HG02870 (cell line): Measurements from ENCODE around the gene CRYAA.
"Not testable (repeated sequence)": the region's sequence is repeated elsewhere in the genome, so short reads cannot be mapped to it uniquely, and the experiment has no call there.

Experiments
- ATAC-seq: cut with Tn5 transposase; IDR thresholded peaks from one replicate; pipeline ENCODE4 v1.9.1; 2021; ENCODE audit warnings: mild to moderate bottlenecking, moderate library complexity; ENCODE audit not compliant: unreplicated experiment

Gene CRYAA

DNA sequence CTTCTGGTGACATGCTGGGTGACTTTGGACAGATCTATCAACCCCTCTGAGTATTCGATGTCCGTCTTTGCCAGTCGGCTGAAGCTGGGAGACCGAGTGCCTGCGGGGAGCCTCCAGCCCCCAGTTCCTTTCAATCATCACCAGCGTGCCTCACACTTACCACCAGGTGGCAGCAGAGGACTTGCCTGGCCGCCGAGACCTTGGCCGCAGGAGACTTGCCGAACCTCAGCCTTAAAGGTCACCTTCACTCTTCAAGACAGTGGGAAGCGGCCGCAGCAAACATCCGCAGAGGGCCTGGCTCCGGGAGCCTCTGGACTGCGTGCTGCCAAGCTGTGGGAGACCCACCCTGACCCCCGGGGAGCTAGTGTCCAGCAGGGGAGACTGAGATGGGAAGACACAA is 7.8 kb downstream of the CRYAA start:
- not testable (repeated sequence) for ATAC-seq

DNA sequence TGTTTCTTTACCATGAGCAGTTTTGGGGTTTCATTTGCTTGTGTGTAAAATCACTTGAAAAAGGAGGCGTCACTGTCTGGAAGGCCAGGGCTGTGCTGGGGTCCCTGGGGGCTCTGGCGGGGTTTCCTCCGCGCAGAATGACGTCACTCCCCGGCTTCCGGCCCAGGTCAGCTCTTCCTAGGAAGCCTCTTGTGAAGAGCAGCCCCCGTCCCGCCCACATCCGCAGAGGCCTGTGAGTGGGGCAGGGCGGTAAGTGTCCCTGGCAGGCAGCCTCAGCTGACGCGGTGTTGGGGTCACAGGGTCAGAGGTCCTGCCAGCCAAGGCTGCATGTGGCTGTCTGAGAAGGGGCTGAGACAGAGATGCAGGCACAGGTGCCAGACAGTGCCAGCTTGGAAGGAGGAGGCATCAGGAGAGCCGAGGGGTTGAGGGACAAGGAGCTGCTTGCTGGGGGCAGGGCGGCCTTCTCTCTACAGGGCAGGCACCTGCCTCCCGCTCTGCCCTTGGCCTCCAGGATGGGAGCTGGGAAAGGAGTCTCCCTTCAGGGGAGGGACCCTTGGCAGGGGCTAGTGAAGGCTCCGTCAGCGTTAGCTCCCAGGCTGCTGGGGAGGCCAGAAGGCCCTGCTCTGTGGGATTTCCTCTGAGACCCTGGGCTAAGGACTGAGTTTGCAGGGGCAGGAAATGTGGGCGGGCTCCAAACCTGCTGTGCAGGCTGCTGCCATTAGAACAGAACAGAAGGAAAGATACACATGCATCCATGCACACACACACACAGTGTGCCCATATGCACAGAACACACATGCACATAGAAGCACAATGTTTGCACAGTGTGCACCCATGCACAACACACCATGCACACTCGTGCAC is 8.5 kb downstream of the CRYAA start:
- ATAC-seq = not testable (repeated sequence)

DNA sequence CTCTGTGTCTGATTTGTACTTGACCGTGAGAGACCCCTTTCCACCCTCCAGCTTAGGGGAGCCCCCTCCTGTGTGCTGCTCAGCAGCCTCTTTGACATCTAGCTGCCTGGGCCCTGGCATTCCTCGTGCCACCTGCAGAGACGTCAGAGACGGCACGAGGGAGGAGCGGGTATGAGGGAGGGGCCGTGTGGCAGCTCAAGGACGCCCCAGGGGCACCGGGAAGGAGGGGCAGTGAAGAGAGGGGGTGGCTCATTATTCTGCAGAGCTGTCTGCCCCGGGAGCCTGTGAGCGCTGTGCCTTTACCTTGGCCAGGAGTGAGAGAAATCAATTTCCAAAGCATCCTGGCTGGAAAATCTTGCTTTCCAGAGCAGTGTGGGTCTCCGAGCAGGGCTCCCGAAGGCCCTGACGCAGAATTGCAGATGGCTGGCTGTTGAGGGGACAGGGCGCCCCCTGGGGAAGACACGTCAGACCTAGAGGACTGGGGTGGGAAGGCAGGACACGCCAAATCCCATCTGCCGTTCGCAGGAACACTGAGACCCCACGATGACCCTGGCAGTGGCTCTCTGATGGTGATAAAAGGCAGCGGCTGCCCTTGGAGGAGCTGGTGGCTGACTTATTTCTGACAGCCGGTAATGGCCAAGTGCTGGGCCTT is 9.5 kb downstream of the CRYAA start:
- ATAC-seq = not testable (repeated sequence)

DNA sequence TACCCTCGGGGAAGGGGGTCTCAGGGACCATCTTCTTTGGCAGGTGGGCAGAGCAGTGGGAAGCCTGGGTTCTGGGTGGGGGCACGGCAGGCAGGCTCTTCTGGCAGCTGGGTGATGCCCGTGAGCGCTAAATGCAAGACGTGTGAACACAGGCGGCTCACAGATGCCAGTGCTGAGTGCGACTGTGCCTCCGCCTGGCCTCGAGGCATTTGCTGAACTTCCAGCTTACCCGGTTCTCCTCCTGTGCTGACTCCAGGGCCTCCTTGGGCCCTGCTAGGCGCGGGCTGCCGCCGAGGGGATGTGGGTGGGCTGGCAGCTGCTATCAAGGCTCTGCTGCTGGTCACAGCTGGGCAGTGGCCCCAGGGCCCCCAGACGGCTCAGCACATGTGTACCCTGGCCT is 12.2 kb downstream of the CRYAA start:
- ATAC-seq = not testable (repeated sequence)

DNA sequence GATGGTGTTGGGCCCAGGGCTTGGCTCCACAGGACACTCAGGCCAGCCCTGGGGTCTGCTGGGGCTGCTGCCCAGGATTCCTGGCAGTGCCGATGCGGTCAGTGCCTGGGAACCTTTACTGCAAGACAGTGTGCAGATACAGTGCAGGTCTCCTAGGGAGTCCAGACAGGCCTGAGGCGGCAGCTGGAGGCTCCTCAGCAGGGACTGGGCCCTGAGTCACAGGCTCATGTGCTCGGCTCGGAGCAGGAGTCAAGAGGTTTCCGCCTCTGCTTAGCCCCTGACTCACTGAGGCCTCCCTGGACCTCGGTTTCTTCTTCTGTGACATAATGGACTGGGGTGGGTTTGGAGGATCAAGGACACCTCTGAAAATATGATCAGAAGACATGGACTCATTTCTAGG is 18.5 kb downstream of the CRYAA start:
- ATAC-seq = not testable (repeated sequence)

DNA sequence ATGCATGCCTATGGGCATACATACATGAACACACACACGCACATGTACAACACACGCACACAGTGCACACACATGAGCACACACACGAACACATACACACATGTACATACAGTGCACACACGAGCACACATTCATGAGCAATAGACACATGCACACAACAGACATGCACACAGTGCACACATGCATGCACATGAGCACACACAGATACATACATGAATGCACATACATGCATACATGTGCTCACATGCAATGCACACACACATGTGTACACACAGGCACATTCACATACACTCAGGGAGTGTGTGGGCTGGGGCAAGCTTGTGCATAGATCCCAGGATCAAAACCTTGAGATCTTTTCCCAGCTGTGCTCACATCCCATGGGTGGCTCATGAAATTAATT is 18.9 kb downstream of the CRYAA start:
- no peak for ATAC-seq

DNA sequence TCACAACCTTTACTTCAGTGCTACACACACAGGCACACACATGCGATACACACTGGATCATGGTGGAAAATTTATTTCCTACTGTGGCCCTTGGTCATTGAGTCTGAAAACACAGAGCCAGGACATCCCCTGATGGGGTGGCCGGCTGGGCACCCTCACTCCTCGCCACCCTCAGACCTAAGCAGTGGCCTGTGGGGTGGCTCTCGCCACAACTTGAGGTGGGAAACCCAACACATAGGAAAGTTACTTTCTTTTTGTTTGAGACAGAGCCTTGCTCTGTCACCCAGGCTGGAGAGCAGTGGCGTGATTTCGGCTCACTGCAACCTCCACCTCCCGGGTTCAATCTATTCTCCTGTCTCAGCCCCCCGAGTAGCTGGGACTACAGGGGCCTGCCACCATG is 19.4 kb downstream of the CRYAA start:
- ATAC-seq = no peak

DNA sequence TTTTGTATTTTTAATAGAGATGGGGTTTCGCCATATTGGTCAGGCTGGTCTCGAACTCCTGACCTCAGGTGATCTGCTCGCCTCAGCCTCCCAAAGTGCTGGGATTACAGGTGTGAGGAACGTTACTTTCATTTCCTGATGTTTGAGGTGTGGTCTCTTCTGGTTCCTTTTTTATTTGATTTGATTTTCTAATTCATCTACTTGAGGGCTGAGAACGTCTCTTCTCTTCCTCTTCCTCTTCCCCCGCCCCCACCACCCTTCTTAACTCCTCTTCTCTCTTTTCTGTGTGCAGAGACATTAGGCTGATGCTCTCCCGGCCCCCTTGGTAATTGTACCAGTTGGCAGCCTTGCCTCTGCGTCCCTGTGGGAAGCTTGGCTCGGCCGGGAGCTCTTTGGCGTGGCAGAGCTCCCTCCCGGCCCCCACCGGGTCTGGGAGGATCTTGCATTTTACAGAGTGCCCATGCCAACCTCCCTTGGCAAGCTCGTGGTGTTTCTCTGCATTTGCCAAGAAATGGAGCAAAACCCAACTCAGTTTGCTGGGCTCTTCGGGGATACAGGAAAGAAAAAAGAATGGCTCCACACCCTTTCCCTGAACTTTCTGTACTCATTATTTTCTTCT is 19.9 kb downstream of the CRYAA start:
- ATAC-seq = no peak

DNA sequence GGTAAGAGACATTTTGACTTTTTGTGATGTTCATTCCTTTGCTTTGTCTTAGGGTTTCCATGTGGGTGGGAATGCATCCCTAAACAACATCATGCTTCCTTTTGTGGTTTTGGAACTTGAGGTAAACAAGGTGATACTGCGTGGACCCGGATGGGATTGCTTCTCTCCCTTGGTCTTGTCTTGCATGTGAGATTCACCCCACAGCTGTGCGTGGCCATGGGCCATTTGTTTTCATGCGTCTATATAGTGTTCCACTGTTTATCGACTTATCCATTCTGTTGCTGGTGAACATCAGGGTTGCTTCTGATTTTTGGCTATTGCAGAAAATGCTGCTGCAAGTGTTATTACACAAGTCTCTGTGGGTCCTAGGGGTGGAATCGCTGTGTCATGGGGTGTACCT is 21.1 kb downstream of the CRYAA start:
- ATAC-seq = no peak

DNA sequence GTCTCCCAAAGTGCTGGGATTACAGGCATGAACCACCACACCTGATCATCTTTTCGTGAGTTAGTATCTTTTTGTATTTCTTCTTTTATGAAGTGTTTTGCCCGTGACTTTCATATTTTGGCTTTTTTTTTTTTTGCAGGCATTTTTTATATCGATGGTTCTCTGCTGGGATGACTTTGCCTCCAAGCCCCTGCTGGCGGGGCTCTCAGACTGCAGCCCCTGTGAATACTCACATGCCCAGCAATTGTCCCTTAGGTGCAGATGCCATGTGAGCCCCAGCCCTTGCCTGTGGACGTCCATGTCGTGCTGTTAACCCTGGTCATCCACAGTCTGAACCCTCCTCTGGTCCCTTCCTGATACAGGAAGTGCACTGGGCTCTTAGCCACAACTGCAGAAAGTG is 21.7 kb downstream of the CRYAA start:
- ATAC-seq = no peak

DNA sequence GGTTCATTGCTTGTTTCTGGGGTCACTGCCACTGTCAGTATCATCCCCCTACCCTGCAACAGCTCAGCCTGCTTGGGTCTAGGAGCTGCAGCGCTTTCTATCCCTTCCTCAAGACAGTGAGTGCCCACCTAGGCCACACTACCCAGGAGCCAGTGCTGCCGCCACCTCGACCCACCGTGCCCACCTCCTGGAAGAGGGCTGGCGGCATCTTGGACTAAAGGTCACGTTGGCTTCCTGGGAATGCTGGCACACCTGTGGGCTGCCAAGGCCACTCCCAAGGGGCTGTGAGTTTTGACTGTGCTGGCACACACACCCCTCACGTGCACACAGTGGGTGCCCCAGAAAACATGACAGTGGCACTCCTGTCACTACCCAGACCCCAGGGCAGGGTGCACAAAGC is 22.1 kb downstream of the CRYAA start:
- ATAC-seq = no peak

DNA sequence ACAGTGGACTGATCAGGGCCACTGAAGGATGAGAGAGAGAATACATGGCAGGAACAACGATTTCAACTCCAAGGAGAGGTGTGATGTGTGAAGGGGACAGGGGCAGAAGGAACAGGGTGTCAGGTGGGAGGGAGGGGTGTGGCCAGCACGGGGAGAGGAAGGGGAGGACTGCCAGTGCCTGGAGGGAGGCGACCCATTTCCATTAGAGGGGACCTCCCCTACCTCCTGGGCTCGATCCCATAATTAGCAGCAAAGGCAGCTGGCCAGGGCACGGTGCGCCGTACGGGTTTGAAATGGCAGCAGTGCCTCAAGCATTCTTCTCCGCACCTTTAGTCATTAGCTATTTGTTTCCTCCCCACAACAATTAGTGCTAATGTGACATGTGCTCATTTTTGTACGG is 22.7 kb downstream of the CRYAA start:
- ATAC-seq = no peak

DNA sequence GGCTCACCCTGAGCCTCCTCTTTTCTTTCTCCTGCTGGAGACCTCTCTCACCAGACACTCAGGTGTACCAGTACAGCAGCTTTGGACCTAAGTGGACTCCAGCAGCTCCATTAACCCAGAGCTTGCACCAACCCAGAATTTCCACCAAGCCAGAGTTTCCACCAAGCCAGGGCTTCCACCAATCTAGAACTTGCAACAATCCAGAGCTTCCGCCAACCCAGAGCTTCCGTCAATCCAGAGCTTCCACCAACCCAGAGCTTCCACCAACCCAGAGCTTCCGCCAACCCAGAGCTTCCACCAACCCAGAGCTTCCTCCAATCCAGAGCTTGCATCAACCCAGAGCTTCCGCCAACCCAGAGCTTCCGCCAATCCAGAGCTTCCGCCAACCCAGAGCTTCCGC is 23.2 kb downstream of the CRYAA start:
- no peak for ATAC-seq

DNA sequence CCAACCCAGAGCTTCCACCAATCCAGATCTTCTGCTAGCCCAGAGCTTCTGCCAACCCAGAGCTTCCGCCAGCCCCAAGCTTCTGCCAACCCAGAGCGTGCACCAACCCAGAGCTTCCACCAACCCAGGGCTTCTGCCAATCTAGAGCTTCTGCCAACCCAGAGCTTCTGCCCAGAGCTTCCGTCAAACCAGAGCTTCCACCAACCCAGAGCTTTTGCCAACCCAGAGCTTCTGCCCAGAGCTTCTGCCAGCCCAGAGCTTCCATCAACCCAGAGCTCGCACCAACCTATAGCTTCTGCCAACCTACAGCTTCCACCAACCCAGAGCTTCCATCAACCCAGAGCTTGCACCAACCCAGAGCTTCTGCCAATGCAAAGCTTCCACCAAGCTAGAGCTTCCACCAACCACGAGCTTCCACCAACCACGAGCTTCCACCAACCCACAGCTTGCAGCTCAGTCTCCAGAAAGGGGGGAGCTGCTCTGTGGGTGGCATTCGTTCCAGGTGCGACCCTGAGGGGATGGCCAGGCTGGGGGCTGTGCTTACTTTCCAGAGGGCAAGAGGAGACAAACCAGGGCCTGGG is 23.8 kb downstream of the CRYAA start:
- no peak for ATAC-seq

DNA sequence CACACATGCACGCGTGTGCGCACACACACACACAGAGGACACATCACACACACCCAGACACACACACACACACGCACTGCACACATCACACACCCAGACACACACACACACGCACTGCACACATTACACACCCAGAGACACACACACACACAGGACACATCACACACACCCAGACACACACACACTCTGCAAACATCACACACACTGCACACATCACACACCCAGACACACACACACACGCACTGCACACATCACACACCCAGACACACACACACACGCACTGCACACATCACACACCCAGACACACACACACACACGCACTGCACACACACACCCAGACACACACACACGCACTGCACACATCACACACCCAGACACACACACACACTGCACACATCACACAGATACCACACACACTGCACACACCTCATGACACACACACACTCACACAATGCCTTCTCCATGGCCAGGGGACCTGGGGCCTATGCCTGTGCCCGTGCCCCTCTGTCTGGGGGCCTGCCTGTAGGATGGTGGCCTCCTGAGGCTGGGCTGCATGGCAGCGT is 24.4 kb downstream of the CRYAA start:
- ATAC-seq = no peak

DNA sequence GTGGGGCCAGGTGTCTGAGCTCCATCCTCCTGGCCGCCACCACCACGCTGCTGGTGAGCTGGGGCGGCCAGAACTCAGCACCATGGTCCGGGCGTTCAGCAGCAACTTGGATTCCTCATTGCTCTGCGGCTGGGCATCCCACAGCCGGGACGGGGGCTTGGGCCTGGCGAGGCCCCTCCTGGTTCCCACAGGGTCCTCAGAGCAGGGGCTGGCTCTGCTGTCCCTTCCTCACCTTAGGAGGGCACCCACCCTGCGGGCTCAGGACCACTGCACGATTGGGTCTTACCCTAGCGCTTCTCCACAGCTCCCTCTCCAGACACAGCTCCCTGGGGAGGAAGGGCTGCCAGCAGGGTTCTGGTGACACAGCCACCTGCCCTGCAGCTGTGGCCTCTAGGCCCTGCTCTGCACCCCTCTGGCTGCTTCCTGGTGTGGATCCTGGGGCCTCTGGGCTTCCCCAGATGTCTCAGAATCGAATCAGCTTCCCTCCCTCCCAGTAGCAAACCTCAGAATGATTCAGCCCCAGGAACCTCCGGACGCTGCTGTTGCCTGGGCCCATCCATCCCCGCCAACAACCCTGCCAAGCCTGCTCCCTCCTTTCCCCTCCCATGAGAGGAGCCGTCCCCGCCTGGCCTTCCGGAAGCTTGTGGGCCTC is 25.0 kb downstream of the CRYAA start:
- no peak for ATAC-seq

DNA sequence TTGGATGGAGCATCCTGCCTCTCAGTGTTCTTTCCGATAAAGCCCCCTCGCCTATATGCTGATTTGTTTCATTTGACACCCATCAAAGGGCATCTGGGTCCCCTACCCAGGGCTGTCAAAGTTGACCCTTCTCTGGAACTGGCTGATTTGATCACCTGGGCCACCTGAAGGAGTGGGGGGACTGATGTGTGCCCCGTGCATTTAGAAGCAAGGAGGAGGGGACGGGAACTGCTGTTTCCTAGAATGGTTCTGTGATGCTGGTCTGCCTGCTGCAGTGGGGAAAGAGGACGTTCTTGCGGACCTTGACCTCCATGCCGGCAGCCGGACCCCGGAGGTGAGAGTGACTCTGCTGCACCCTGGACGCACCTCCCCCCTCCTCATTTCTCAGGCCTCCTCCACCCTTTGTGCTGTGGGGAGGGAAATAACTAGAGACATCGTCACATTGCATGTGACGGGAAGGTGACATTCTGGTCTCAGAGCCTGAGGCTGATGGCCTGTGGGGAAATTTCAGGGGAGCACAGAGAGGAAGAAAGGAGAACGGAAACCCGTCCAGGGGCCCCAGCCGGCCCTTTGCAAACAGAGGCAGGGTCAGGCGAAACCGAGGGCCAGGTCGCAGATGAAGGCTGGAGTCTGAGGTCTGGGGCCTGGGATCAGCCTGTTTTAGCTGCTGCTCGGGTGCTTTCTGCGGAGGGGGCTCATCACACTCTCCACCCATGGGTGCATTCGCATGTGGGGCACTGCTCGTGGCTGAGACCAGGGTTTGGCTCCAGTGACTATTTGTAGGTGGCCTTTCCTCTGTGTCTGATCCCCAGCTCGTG is 25.7 kb downstream of the CRYAA start:
- no peak for ATAC-seq

DNA sequence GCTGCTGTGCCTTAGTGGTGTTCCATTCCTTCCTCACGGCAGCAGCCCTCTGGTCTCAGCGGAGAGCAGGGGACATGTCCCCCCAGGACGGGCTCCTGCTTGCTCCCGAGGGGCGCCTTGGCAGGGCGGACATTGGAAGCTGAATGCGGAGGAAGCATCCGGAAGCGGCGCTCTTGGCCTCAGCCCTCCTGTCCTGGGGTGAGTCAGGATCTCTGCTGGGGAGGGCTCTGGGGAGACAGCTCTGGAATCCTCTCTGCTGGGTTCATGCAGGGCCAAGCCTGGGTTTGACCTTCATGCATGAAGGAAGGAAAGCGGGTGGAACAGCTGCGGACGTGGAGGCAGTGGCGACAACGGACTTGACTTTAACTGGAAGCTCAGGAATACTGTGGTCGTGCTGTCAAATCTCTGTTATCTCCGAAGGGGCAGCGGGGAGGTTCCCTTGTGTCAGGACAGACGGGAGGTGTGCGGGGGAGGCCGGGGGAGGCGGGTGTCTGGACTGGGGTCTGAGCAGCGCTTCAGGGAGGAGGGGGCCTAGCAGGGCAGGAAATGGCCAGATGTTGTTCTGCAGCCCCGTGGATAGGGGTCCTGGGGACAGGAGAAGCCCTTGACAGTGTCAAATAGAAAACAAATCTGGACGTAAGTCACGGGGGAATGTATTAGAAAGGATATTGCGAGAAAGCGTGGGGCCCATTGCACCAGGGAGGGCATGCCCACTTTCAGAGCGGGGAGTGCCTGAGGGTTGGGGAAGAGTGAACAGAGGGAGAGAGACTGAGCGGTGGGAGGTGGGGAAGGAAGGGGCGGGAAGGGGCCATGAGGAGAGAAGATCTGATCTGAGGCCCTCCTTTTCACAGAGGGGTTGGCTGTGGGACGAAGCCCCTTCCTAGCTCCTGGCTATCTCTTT is 26.6 kb downstream of the CRYAA start:
- ATAC-seq = no peak

DNA sequence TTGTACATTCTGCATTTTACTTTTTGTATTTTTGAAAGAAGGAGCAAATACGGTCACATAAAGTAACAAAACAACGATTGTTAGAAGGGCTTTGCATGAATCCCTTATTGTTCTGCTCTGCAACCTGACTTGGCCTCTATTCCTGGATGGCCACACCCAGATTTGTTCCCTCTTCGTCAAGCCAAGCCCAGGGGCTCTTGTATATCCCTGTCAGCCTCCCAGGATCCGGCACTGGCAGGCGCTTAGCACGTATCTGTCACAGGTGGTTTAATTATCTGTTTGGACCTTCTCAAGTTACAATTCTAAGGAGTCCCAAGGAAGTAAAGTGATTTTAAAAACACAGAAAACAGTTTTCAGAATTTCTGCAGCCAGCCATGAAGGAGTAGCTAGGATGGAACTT is 28.0 kb downstream of the CRYAA start:
- ATAC-seq = no peak
